CD4-positive, alpha-beta T cell treated with Interleukin-17A for 1 hour (primary cell): ENCODE data around the gene TMEM187.

ENCODE experiments used
- DNase-seq: peaks from one replicate; pipeline ENCODE4 v3.0.0-alpha.2; 2020

The TMEM187 gene

GRCh38 chrX:154023276-154024000 is 50.9 kb downstream of the TMEM187 start:
- DNase-seq: no peak

- no peak for DNase-seq
These were observed 51.7 kb downstream of the TMEM187 start for GRCh38 chrX:154024271-154024670.

DNA sequence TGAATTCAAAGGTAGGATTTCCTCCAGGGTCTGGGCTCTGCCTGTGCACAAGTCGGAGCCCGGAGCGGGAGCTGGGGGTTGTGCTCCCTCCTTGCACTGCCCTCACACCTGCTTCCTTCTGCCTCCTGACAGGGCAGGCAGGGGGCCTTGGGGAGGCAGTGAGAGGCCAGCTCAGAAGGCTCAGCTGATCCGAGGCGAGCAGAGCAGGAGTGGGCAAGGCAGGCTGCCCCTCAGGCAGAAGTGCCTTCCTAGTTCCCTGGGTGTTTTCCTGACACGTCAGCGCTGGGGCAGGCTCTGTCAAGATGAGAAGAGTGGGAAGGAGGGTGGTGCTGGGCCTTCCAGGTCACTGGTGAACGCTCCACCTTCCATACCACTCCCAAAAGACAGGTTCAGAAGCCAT is 52.7 kb downstream of the TMEM187 start:
- DNase-seq: no peak

- DNase-seq: no peak
These were observed 53.8 kb downstream of the TMEM187 start for GRCh38 chrX:154026136-154027021.

DNA sequence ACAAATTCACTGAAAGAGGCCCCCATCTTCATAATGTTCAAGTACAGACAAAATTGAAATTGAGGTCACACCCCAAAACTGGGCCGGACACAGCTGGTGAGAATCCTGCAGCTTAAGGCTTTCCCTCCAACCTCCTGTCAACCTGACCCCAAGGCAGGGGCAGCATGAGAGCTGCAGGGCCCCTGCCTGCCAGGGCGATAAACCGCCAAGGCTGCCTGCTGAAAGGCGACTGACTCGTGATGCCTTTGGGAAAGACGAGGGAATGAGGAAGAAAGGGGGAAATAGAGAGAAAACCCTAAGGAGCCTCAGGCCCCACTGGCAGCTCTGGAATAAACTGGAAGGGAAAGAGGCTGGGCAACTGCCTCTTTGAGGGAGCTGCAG is 54.5 kb downstream of the TMEM187 start:
- DNase-seq: no peak

DNA sequence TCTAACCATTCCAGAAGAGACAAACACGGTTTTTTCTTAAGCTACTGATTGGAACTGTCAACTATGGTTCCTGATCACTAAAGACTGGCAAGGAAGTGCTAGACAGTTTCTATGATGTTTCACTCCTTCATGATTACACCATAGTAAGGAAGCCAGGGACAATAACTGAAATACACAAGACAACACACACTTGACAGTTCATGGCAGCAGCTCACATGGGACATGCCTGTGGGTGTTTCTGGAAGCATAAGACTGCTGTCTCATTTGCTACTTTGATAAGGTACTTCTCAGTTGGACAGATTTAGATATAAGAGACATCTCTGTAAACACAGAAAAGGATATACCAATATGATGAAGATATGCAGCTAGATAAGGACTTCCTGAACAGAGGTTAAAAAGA is 55.4 kb downstream of the TMEM187 start:
- DNase-seq: no peak

- DNase-seq: no peak
These were observed 56.1 kb downstream of the TMEM187 start for GRCh38 chrX:154028502-154029184.

DNA sequence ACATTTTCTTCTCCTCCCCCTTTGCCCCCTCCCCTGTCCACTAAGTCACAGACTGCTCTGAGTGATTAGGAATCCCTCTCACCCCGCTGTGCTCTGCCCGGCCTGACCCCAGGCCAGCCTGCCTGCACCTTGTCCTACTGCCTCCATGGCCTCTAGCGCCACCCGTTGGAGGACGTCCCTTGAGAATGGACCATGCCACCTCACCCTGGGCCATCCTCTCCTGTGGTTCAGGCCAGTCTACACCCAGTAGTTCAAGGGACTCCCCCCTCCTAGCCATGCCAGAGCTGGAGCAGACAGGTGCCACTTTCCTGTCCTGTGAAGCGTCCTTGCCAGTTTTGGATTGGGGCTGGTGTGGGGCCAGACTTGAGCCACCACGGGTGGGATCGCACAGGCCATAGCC is 56.9 kb downstream of the TMEM187 start:
- no peak for DNase-seq

DNA sequence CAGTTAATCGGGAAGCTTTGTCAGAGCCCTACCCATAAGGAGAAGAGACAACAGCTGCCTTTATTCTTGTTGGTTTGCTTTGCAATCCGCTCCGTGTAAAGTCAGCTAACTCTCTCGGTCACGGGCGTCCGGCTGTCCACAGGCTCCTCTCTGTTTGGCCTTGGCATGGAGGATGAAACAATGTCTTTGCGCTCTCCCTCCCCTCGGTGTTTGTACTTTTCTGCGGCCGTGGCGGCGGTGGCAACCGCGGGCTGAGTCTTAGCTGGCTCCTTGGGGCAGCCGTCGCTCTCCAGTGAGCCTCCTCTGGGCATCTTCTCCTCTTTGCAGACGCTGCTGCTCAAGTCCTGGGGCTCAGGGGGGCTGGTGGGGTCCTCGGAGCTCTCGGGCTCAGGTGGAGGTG is 57.7 kb downstream of the TMEM187 start:
- no peak for DNase-seq

DNA sequence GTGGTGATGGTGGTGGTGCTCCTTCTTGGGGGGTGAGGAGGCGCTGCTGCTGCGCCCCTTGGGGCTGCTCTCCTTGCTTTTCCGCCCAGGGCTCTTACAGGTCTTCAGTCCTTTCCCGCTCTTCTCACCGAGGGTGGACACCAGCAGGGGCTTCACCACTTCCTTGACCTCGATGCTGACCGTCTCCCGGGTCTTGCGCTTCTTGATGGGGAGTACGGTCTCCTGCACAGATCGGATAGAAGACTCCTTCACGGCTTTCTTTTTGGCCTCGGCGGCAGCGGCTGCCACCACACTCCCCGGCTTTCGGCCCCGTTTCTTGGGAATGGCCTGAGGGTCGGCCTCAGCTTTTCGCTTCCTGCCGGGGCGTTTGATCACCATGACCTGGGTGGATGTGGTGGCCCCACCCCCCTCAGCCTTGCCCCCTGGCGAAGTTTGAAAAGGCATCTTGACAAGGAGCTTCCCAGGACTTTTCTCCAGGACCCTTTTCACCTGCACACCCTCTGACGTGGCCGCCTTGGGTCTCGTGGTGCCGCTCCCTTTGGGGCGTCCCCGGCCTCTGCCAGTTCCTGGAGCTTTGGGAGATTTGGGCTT is 58.3 kb downstream of the TMEM187 start:
- DNase-seq: no peak

GRCh38 chrX:154032160-154032559 is 59.6 kb downstream of the TMEM187 start:
- no peak for DNase-seq

- no peak for DNase-seq
These were observed 60.1 kb downstream of the TMEM187 start for GRCh38 chrX:154032653-154033052.
